Measurements from ENCODE around the gene PTP4A1. TPM values are rescaled to one million over a fixed set of nuclear protein-coding genes. Genes with fewer than 3 reads are reported as not detected.
A peak's percentile ranks its signal among the peaks of the same experiment; 100 is the strongest.

Gene PTP4A1
- total and polyA plus RNA-seq, 2 of the 13 experiments (the other 11 are each of a cell fraction or from before 2014, with no cell fraction given): 141 to 376 TPM

DNA sequence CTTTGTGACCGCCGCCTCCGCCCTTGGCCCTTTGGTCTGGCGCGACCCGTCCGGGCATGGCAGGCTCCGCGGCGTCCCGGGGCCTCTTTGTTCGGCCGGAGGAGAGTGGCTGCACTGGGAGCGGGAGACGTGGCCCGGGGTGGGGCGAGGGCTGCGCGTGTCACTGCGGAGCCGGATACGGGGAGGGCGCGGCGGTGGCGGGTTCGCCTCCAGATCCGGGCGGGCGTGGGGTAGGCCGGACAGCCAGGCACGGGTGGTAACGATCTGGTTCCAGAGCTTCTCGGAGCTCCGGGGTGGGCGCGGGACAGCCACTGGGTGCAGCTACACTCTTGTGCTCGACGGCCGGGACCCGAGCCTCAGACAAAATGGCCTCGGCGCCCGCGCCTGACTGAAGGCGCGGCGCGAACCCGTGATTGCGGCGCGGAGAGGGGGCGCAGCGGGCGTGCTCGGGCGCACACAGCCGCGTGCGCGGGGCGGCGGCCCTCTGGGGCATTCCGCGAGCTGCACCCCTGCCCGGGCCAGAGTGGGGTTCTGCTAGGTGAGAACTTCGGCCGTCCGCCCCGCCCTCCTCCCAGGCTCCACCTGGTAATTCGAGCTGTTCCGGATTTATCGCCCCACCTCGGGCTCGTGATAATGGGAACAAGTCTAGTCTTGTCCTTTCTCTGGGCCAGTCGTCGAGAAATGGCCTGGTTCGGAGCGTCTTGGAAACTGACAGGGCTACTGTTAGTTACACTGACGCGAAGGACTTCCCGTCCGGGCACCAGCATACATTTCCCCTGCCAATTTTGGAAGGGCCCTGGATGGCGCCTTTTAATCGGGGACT is 1.0 kb downstream of the PTP4A1 start (continued):
- TF ChIP-seq NFE2L1 (CRISPR knock-in tag; IDR thresholded peaks at IDR 0.05; ENCODE audit: borderline replicate concordance): peak; percentile 49; the same call in 1 of the 2 replicates
- no peak for TF ChIP-seq CENPT (CRISPR knock-in tag; IDR thresholded peaks at IDR 0.05; ENCODE audit: low read depth)
- no peak for TF ChIP-seq TEAD2 (CRISPR knock-in tag; IDR thresholded peaks at IDR 0.05)
- peak; percentile 42 for TF ChIP-seq NKX3-1 (CRISPR knock-in tag; IDR thresholded peaks at IDR 0.05)
- TF ChIP-seq, protein P1, sequence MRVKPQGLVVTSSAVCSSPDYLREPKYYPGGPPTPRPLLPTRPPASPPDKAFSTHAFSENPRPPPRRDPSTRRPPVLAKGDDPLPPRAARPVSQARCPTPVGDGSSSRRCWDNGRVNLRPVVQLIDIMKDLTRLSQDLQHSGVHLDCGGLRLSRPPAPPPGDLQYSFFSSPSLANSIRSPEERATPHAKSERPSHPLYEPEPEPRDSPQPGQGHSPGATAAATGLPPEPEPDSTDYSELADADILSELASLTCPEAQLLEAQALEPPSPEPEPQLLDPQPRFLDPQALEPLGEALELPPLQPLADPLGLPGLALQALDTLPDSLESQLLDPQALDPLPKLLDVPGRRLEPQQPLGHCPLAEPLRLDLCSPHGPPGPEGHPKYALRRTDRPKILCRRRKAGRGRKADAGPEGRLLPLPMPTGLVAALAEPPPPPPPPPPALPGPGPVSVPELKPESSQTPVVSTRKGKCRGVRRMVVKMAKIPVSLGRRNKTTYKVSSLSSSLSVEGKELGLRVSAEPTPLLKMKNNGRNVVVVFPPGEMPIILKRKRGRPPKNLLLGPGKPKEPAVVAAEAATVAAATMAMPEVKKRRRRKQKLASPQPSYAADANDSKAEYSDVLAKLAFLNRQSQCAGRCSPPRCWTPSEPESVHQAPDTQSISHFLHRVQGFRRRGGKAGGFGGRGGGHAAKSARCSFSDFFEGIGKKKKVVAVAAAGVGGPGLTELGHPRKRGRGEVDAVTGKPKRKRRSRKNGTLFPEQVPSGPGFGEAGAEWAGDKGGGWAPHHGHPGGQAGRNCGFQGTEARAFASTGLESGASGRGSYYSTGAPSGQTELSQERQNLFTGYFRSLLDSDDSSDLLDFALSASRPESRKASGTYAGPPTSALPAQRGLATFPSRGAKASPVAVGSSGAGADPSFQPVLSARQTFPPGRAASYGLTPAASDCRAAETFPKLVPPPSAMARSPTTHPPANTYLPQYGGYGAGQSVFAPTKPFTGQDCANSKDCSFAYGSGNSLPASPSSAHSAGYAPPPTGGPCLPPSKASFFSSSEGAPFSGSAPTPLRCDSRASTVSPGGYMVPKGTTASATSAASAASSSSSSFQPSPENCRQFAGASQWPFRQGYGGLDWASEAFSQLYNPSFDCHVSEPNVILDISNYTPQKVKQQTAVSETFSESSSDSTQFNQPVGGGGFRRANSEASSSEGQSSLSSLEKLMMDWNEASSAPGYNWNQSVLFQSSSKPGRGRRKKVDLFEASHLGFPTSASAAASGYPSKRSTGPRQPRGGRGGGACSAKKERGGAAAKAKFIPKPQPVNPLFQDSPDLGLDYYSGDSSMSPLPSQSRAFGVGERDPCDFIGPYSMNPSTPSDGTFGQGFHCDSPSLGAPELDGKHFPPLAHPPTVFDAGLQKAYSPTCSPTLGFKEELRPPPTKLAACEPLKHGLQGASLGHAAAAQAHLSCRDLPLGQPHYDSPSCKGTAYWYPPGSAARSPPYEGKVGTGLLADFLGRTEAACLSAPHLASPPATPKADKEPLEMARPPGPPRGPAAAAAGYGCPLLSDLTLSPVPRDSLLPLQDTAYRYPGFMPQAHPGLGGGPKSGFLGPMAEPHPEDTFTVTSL (CRISPR knock-in tag; IDR thresholded peaks at IDR 0.05; ENCODE audit: borderline replicate concordance): peak; percentile 35
- TF ChIP-seq ISX (CRISPR knock-in tag; conservative IDR thresholded peaks at IDR 0.05): peak; percentile 54; the same call in 1 of the 2 replicates
- no peak for TF ChIP-seq PHF5A (CRISPR knock-in tag; IDR thresholded peaks at IDR 0.05; ENCODE audit: low read depth, unreplicated experiment)
- TF ChIP-seq MIER2 (CRISPR knock-in tag; IDR thresholded peaks at IDR 0.05): no peak
- TF ChIP-seq FOSL1 (CRISPR knock-in tag; IDR thresholded peaks at IDR 0.05; ENCODE audit: borderline replicate concordance): no peak
- no peak for TF ChIP-seq RFX1 (IDR thresholded peaks at IDR 0.05)
- TF ChIP-seq ZC3H13 (CRISPR knock-in tag; IDR thresholded peaks at IDR 0.05): peak; percentile 85
- TF ChIP-seq ZNF234 (CRISPR knock-in tag; conservative IDR thresholded peaks at IDR 0.05): peak; percentile 87; the same call in 1 of the 2 replicates
- TF ChIP-seq, protein P2, sequence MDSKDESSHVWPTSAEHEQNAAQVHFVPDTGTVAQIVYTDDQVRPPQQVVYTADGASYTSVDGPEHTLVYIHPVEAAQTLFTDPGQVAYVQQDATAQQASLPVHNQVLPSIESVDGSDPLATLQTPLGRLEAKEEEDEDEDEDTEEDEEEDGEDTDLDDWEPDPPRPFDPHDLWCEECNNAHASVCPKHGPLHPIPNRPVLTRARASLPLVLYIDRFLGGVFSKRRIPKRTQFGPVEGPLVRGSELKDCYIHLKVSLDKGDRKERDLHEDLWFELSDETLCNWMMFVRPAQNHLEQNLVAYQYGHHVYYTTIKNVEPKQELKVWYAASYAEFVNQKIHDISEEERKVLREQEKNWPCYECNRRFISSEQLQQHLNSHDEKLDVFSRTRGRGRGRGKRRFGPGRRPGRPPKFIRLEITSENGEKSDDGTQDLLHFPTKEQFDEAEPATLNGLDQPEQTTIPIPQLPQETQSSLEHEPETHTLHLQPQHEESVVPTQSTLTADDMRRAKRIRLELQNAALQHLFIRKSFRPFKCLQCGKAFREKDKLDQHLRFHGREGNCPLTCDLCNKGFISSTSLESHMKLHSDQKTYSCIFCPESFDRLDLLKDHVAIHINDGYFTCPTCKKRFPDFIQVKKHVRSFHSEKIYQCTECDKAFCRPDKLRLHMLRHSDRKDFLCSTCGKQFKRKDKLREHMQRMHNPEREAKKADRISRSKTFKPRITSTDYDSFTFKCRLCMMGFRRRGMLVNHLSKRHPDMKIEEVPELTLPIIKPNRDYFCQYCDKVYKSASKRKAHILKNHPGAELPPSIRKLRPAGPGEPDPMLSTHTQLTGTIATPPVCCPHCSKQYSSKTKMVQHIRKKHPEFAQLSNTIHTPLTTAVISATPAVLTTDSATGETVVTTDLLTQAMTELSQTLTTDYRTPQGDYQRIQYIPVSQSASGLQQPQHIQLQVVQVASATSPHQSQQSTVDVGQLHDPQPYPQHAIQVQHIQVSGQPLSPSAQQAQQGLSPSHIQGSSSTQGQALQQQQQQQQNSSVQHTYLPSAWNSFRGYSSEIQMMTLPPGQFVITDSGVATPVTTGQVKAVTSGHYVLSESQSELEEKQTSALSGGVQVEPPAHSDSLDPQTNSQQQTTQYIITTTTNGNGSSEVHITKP (CRISPR knock-in tag; IDR thresholded peaks at IDR 0.05; ENCODE audit: low read depth): 0 out of 2 replicates have a peak, but pooled peaks have one; percentile 6
- no peak for TF ChIP-seq ZKSCAN5 (CRISPR knock-in tag; IDR thresholded peaks at IDR 0.05)
- TF ChIP-seq NR1H2 (CRISPR knock-in tag; IDR thresholded peaks at IDR 0.05; ENCODE audit: borderline replicate concordance, low read depth): no peak
- TF ChIP-seq, protein P3, sequence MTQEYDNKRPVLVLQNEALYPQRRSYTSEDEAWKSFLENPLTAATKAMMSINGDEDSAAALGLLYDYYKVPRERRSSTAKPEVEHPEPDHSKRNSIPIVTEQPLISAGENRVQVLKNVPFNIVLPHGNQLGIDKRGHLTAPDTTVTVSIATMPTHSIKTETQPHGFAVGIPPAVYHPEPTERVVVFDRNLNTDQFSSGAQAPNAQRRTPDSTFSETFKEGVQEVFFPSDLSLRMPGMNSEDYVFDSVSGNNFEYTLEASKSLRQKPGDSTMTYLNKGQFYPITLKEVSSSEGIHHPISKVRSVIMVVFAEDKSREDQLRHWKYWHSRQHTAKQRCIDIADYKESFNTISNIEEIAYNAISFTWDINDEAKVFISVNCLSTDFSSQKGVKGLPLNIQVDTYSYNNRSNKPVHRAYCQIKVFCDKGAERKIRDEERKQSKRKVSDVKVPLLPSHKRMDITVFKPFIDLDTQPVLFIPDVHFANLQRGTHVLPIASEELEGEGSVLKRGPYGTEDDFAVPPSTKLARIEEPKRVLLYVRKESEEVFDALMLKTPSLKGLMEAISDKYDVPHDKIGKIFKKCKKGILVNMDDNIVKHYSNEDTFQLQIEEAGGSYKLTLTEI (CRISPR knock-in tag; conservative IDR thresholded peaks at IDR 0.05): no peak
- TF ChIP-seq ZNF761 (CRISPR knock-in tag; conservative IDR thresholded peaks at IDR 0.05): no peak
- TF ChIP-seq U2AF2 (IDR thresholded peaks at IDR 0.05; ENCODE audit: low read depth, low read length): no peak
